Spleen (tissue), 11 donors: ENCODE measurements around the gene CGNL1. TPM values are rescaled to one million over a fixed set of nuclear protein-coding genes. Genes with fewer than 3 reads are reported as not detected.

Experiments
- DNase-seq: peaks from one replicate; pipeline ENCODE4 v3.0.0-alpha.2; 2020
- H3K27ac ChIP-seq, 8 donors: fragments of 200-600 bp; sonication (generic) in 7 of 8; 1 replicate in 4 of 8; 2 replicates in 4 of 8; pipeline versions ENCODE4 v1.5.0 to v1.8.0; 2016 to 2021; ENCODE audit warnings: inconsistent platforms in 4 of 8, mild to moderate bottlenecking in 4 of 8, moderate library complexity in 1 of 8
- H3K27me3 ChIP-seq, 7 donors: fragments of 200-600 bp; sonication (generic) in 6 of 7; replicated peaks in 1 of 7; 1 replicate in 4 of 7; 2 replicates in 3 of 7; pipeline versions ENCODE4 v1.5.0 to v1.8.0; 2016 to 2021; ENCODE audit warnings: inconsistent platforms in 3 of 7, mild to moderate bottlenecking in 1 of 7
- H3K36me3 ChIP-seq, 6 donors: fragments of 200-600 bp; sonication (generic) in 5 of 6; 1 replicate in 4 of 6; 2 replicates in 2 of 6; pipeline versions ENCODE4 v1.5.0 to v1.8.0; 2016 to 2021; ENCODE audit warnings: inconsistent platforms in 2 of 6
- H3K4me1 ChIP-seq, 6 donors: fragments of 200-600 bp; sonication (generic) in 5 of 6; 1 replicate in 3 of 6; 2 replicates in 3 of 6; pipeline versions ENCODE4 v1.5.0 to v1.8.0; 2016 to 2021; ENCODE audit warnings: inconsistent platforms in 3 of 6
- H3K4me3 ChIP-seq, 8 donors: fragments of 200-600 bp; sonication (generic) in 7 of 8; 1 replicate in 4 of 8; 2 replicates in 4 of 8; pipeline versions ENCODE4 v1.5.0 to v1.8.0; 2016 to 2021; ENCODE audit warnings: inconsistent platforms in 4 of 8, mild to moderate bottlenecking in 4 of 8, moderate library complexity in 2 of 8
- H3K9me3 ChIP-seq, 8 donors: fragments of 200-600 bp; sonication (generic) in 7 of 8; 1 replicate in 4 of 8; 2 replicates in 4 of 8; pipeline versions ENCODE4 v1.5.0 to v1.8.0; 2016 to 2021; ENCODE audit warnings: inconsistent platforms in 4 of 8
- POLR2A ChIP-seq, 3 donors: fragments of 450-650 bp; IDR thresholded peaks; one replicate each; pipeline ENCODE4 v1.5.1; 2017; ENCODE audit warnings: antibody characterized with exemption in 3 of 3, mild to moderate bottlenecking in 1 of 3
- POLR2AphosphoS5 ChIP-seq, 3 donors: sonication (generic); formaldehyde crosslinking; IDR thresholded peaks; one replicate each; pipeline ENCODE4 v1.5.1; 2017; ENCODE audit warnings: antibody characterized with exemption in 3 of 3
- WGBS, 5 donors: extraction: QIAGEN DNeasy Blood & Tissue Kit in 3 of 5; methylation state at CpG; one replicate each; pipeline versions ENCODE4 v1.1.5 to v1.1.7; 2013 to 2018; 5-methylcytosine and 5-hydroxymethylcytosine counted together
- intact Hi-C: fragments of 100-400 bp; cut with DNase I; formaldehyde crosslinking; loops from one replicate; pipeline ENCODE4 v1.15.0; 2023; ENCODE audit warnings: low total_unique reads
- polyA plus RNA-seq, 3 donors: library from polyadenylated mRNA; stranded (reverse); fragments of 200-250 nt; gene quantifications; one replicate each; pipeline ENCODE4 v1.2.1, GENCODE V29; 2013
- total RNA-seq, 7 donors: library from RNA; depleted of rRNA in 3 of 7; stranded (reverse); fragments of >200 nt in 3 of 7; fragmentation: NEBNext Ultra II Directional in 4 of 7; extraction: Animal tissue kit (Norgen Biotek cat#: 25700) in 4 of 7; gene quantifications; one replicate each; pipeline versions ENCODE4 v1.1.0 to v1.2.1, GENCODE V29; 2016 to 2021
- TF ChIP-seq, protein P1 (sequence below), 11 experiments: fragments of 200-600 bp in 7 of 11; fragments of 450-650 bp in 4 of 11; sonication (generic) in 4 of 11; IDR thresholded peaks in 8 of 11; conservative IDR thresholded peaks in 3 of 11; 1 replicate in 7 of 11; 2 replicates in 4 of 11; pipeline versions ENCODE4 v1.4.0 to v1.8.0; 2016 to 2021; ENCODE audit warnings: antibody characterized with exemption in 11 of 11, inconsistent platforms in 4 of 11, mild to moderate bottlenecking in 1 of 11
- donor health status: healthy with polysubstance abuse.
- donor health status: DM: no; HTN: no; CAD: no; lungs with moderate emphysema.
- donor health status: DM: no; HTN: no; CAD: no.
- donor health status: Bipolar disorder and iron deficiency.
- donor health status: healthy.
- donor health status: DM: no; HTN: no; CAD: no.
- donor health status: DM: yes; HTN: yes; CAD: no.

The CGNL1 gene
- total and polyA plus RNA-seq, 10 donors: 0.07 to 0.73 (median 0.36) TPM

DNA sequence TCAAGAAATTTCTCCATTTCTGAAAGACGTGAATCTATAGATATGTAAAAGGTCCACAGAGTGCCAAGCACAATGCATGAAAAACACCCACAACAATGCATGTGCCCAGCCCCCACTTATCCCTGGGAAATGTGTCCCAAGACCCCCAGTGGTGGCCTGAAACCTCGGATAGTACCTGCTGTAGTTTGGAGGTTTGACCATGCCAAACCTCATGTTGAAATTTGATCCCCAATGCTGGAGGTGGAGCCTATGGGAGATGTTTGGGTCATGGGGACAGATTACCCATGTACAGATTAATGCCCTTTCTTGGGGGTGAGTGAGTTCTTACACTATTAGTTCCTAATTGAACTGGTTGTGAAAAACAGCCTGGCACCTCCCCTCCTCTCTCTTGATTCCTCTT lies 194.0 kb downstream of the CGNL1 start:
- 83 to 98% (median 92%) methylated on average over 2 of the region's 2 CpGs for WGBS, 5 donors
- peaks cover 0 to 6% (median 5%) of the 10 kb centered on the region in 6 donors for H3K4me1 ChIP-seq
- H3K9me3 ChIP-seq: no peaks in the 10 kb centered on the region
- H3K36me3 ChIP-seq: no peaks in the 10 kb centered on the region
- H3K4me3 ChIP-seq: no peak overlapping the region
- intact Hi-C loops: no loop called here
- no peak overlapping the region for H3K27ac ChIP-seq
- TF ChIP-seq, protein P1, sequence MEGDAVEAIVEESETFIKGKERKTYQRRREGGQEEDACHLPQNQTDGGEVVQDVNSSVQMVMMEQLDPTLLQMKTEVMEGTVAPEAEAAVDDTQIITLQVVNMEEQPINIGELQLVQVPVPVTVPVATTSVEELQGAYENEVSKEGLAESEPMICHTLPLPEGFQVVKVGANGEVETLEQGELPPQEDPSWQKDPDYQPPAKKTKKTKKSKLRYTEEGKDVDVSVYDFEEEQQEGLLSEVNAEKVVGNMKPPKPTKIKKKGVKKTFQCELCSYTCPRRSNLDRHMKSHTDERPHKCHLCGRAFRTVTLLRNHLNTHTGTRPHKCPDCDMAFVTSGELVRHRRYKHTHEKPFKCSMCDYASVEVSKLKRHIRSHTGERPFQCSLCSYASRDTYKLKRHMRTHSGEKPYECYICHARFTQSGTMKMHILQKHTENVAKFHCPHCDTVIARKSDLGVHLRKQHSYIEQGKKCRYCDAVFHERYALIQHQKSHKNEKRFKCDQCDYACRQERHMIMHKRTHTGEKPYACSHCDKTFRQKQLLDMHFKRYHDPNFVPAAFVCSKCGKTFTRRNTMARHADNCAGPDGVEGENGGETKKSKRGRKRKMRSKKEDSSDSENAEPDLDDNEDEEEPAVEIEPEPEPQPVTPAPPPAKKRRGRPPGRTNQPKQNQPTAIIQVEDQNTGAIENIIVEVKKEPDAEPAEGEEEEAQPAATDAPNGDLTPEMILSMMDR (IDR thresholded peaks at IDR 0.05 in 8 of 11, conservative IDR thresholded peaks at IDR 0.05 in 3 of 11): no peak
- TF ChIP-seq POLR2A (IDR thresholded peaks at IDR 0.05) (no peak), POLR2AphosphoS5 (IDR thresholded peaks at IDR 0.05) (no peak)
- DNase-seq: no peak
- peaks cover 0 to 7% (median 0%) of the 10 kb centered on the region in 7 donors for H3K27me3 ChIP-seq

DNA sequence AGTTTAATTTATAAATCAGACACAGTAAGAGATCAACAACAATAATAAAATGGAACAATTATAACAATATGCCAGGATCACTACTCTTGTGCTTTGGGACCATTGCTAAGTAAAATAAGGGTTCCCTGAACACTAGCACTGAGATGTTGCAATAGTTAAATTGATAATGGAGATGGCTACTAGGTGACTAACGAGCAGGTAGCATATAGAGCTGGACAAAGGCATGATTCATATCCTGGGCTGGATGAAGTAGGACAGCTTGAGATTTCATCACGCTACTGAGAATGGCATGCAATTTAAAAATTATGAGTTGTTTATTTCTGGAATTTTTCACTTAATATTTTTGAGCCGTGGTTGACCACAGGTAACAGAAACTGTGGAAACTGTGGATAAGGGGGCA lies 194.7 kb downstream of the CGNL1 start:
- H3K27me3 ChIP-seq: peaks cover 0 to under 1% (median 0%) of the 10 kb centered on the region in 7 donors
- H3K4me3 ChIP-seq: no peak overlapping the region
- DNase-seq: no peak
- no peaks in the 10 kb centered on the region for H3K36me3 ChIP-seq
- H3K27ac ChIP-seq: no peak overlapping the region
- intact Hi-C loops: no loop called here
- 53 to 96% (median 82%) methylated on average over 3 of the region's 3 CpGs for WGBS, 5 donors
- TF ChIP-seq, protein P1 (IDR thresholded peaks at IDR 0.05 in 8 of 11, conservative IDR thresholded peaks at IDR 0.05 in 3 of 11): no peak
- no peak for TF ChIP-seq POLR2A (IDR thresholded peaks at IDR 0.05)
- TF ChIP-seq POLR2AphosphoS5 (IDR thresholded peaks at IDR 0.05): no peak
- no peaks in the 10 kb centered on the region for H3K9me3 ChIP-seq
- no peaks in the 10 kb centered on the region for H3K4me1 ChIP-seq

DNA sequence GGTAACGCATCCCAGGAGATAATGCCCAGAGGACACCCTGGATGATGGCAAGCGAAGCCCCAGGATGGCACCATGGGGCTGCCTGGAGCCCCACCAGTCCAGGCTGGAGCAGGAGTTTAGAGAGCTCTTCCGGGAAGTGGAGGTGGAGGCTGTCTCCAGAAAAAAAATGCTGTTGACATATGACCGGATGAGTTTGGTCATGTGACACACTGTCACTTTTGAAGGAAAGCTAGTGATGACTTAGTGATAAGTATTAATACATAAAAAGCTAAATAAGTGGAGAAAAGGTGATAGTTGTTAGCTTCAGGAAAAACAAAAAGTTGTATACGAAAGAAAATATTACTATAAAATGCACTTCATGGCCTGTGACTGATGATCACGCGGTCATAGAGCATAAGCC lies 195.4 kb downstream of the CGNL1 start:
- H3K4me1 ChIP-seq: no peaks in the 10 kb centered on the region
- no peaks in the 10 kb centered on the region for H3K36me3 ChIP-seq
- no peaks in the 10 kb centered on the region for H3K9me3 ChIP-seq
- no peak for TF ChIP-seq POLR2A (IDR thresholded peaks at IDR 0.05)
- no peak for TF ChIP-seq POLR2AphosphoS5 (IDR thresholded peaks at IDR 0.05)
- TF ChIP-seq, protein P1 (IDR thresholded peaks at IDR 0.05 in 8 of 11, conservative IDR thresholded peaks at IDR 0.05 in 3 of 11): no peak
- H3K4me3 ChIP-seq: no peak overlapping the region
- 82 to 97% (median 94%) methylated on average over 7 of the region's 7 CpGs for WGBS, 5 donors
- H3K27ac ChIP-seq: no peak overlapping the region
- H3K27me3 ChIP-seq: no peaks in the 10 kb centered on the region
- intact Hi-C loops: no loop called here
- DNase-seq: peak; percentile 4

DNA sequence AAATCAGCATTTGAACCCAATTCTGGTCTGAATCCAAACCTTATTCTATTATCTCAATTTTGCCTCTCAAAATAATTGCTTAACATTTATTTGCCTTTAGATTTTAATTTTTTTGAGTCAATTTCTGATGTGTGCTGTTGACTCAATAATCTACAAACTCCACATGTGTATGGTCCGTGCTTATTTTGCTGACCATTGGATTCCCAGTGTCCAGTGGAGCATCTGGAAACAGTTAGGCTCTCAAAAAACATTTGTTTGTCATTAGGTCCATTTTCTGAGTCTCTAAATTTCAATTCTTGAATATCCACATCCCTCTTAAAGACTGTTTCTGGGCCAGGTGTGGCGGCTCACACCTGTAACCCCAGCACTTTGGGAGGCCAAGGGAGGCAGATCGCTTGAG lies 196.2 kb downstream of the CGNL1 start:
- DNase-seq: peak; percentile 30
- H3K4me1 ChIP-seq: no peaks in the 10 kb centered on the region

More for the DNA sequence above, 196.2 kb downstream of the CGNL1 start:
- 86 to 93% (median 91%) methylated on average over 3 of the region's 3 CpGs for WGBS, 5 donors
- no peak overlapping the region for H3K27ac ChIP-seq
- no peaks in the 10 kb centered on the region for H3K36me3 ChIP-seq
- H3K4me3 ChIP-seq: no peak overlapping the region
- TF ChIP-seq POLR2AphosphoS5 (IDR thresholded peaks at IDR 0.05): no peak
- TF ChIP-seq, protein P1 (IDR thresholded peaks at IDR 0.05 in 8 of 11, conservative IDR thresholded peaks at IDR 0.05 in 3 of 11): no peak
- no peak for TF ChIP-seq POLR2A (IDR thresholded peaks at IDR 0.05)
- no peaks in the 10 kb centered on the region for H3K27me3 ChIP-seq
- H3K9me3 ChIP-seq: no peaks in the 10 kb centered on the region
- intact Hi-C loops: no loop called here
